Activated CD4-positive, alpha-beta memory T cell treated with anti-CD3 and anti-CD28 coated beads for 36 hours (primary cell): ENCODE results near the gene ANKRD52. TPM values are rescaled to one million over a fixed set of nuclear protein-coding genes. Genes with fewer than 3 reads are reported as not detected.
A peak's percentile ranks its signal among the peaks of the same experiment; 100 is the strongest.
"Not testable (repeated sequence)": the region's sequence is repeated elsewhere in the genome, so short reads cannot be mapped to it uniquely, and the experiment has no call there.

Experiments used
- CTCF ChIA-PET: fragments of 350-600 bp; sonication (Branson Sonifier 250); formaldehyde crosslinking; loops from one replicate; lab custom pipeline; 2021; ENCODE audit warnings: antibody characterized with exemption, inconsistent platforms; lab: Charles Lee
- POLR2A ChIA-PET: fragments of 350-600 bp; sonication (Branson Sonifier 250); formaldehyde crosslinking; loops from one replicate; lab custom pipeline; 2021; ENCODE audit warnings: antibody characterized with exemption; lab: Charles Lee
- DNase-seq: peaks from one replicate; pipeline ENCODE4 v3.0.0-alpha.2; 2020
- H3K27ac Mint-ChIP-seq: one replicate; pipeline ENCODE4 v1.8.0; 2021; ENCODE audit warnings: mixed read lengths
- H3K27me3 Mint-ChIP-seq: one replicate; pipeline ENCODE4 v1.8.0; 2021; ENCODE audit warnings: mixed read lengths
- H3K36me3 Mint-ChIP-seq: one replicate; pipeline ENCODE4 v1.8.0; 2021; ENCODE audit warnings: mixed read lengths
- H3K4me1 Mint-ChIP-seq: one replicate; pipeline ENCODE4 v1.8.0; 2021; ENCODE audit warnings: low read depth, mixed read lengths
- H3K4me3 Mint-ChIP-seq: one replicate; pipeline ENCODE4 v1.8.0; 2021; ENCODE audit warnings: mild to moderate bottlenecking, mixed read lengths
- H3K9me3 Mint-ChIP-seq: one replicate; pipeline ENCODE4 v1.8.0; 2021; ENCODE audit warnings: mixed read lengths
- intact Hi-C: fragments of 100-400 bp; cut with micrococcal nuclease; formaldehyde crosslinking; loops from one replicate; pipeline ENCODE4 v1.15.1; 2023
- total RNA-seq, 2 experiments: library from RNA; stranded (reverse); gene quantifications; one replicate each; pipeline ENCODE4 v1.2.3, GENCODE V29; 2021

Gene ANKRD52
- total RNA-seq, 2 experiments from 2014 or later: 34.1 to 37.0 TPM

DNA sequence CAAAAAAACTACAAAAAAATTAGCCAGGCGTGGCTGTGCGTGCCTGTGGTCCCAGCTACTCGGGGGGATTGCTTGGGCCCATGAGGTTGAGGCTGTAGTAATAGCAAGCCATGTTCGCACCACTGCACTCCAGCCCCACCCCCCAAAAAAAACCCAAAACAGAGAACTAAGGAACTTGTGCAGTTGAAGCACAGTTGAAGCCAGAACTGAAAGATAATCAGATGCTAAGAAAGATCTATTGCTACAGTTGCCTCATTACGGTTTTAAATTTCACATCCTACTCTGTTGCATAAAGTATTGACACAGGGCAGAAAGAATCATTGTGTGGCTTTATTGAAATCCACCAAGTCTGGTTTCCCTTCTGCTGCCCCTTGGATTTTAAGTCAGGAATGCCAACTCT, 38.1 kb upstream of the ANKRD52 start:
- Mint-ChIP-seq H3K4me1 (peaks cover 60% of the 10 kb centered on the region), H3K36me3 (peaks cover 21% of the 10 kb centered on the region), H3K4me3 (no peak overlapping the region), H3K27ac (peak overlapping the region; percentile 57), H3K9me3 (no peaks in the 10 kb centered on the region), H3K27me3 (no peaks in the 10 kb centered on the region)
- CTCF ChIA-PET: no interaction called here
- no peak for DNase-seq
- intact Hi-C loops: no loop called here
- POLR2A ChIA-PET: interaction anchor here (1.0 kb wide), 1 partner anchor 39 kb away, joined by 3 read pairs; no protein-coding TSS in a partner anchor

DNA sequence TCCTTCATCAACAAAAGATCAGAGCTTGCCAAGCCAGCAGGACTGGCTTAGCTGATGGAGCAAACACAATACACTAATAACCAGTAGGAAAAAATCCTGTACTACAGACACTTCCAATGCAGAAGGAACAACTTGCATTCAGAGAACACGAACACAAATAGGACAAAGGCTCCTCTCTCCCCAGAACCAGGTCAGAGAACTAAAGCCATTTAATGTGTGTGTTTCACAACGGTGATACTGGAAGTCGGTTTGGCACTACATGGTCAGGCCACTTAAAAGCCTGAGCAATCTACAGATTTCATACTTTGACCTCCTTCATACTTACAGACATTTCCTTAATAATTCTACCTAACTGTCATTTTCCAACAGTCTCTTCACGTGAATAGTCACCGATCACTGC, 35.6 kb upstream of the ANKRD52 start:
- H3K4me3 Mint-ChIP-seq: no peak overlapping the region
- no peaks in the 10 kb centered on the region for H3K27me3 Mint-ChIP-seq
- H3K36me3 Mint-ChIP-seq: peaks cover 28% of the 10 kb centered on the region
- intact Hi-C loops: no loop called here
- ChIA-PET CTCF (interaction anchor here (0.6 to 1.2 kb wide), 3 partner anchors 10 to 170 kb away, joined by 3 to 4 read pairs (median 4); partner anchors contain the start of gene TIMELESS), POLR2A (no interaction called here)
- DNase-seq: no peak
- peaks cover 62% of the 10 kb centered on the region for H3K4me1 Mint-ChIP-seq
- no peak overlapping the region for H3K27ac Mint-ChIP-seq
- no peaks in the 10 kb centered on the region for H3K9me3 Mint-ChIP-seq

DNA sequence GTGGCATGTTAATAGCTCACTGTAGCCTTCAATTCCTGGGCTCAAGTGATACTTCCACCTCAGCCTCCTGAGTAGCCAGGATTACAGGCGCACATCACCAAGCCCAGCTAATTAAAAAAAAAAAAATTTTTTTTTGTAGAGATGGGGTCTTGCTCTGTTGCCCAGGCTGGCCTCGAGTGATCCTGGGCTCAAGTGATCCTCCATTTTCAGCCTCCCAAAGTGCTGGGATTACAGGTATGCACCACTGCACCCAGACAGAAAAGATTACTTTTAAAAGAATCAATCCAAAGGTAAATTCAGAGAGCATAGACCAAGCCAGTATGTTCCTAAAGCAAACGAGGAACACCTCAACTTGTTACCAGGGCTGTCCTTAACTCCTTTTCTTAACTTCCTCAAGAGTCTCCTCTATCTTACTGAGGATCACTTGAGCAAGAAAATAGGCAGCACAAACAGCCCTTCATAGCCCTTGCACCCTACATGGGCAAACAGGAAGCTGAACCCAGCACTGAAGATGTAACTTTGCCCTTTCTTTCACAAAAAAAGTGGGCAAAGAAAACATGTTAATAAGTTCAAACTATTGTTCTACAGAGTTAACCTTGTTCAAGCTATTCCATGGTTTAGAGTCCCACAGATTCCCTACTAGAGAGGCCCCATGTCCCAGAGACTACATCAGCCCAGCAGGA, 30.7 kb upstream of the ANKRD52 start:
- Mint-ChIP-seq H3K4me3 (no peak overlapping the region), H3K9me3 (no peaks in the 10 kb centered on the region), H3K4me1 (peaks cover 31% of the 10 kb centered on the region), H3K27ac (no peak overlapping the region), H3K36me3 (peaks cover 18% of the 10 kb centered on the region), H3K27me3 (no peaks in the 10 kb centered on the region)
- intact Hi-C loops: no loop called here
- ChIA-PET CTCF (no interaction called here), POLR2A (interaction anchor here (1.0 to 1.1 kb wide), 2 partner anchors 13 to 37 kb away, joined by 3 to 4 read pairs; no protein-coding TSS in a partner anchor)
- no peak for DNase-seq

DNA sequence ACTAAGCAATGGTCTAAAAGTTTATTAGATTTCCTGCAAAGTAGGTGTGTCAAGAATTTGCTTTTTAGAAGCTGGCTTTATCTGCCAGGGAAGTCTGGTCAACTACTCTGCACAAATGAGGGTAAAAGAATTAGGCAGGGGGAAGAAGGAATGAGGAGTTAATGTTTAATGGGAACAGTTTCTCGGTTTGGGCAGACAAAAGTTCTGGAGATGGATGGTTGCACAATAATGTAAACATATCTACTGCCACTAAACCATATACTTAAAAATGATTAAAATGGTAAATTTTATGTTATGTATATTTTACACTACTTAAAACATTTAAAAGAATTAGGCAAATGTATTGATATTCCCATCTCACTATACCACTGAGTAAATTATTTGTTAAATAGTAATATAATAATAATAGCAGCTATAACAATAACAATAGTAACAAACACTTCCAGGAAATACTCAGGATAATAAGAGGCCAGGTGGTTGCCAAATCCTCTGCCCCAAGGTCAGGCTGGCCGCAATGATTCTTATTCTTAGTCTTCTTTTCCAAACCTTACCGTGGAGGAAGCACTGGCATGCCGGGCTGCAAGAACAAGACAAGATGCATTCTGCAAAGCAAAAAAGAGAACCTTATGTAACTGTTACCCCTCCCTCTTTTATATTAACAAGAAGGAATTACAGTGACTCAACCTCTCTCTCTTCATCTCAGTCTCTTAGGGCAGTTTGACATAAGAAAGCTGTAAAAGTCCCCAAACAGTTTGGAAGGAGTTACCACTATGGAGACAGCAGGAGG, 28.1 kb upstream of the ANKRD52 start:
- H3K36me3 Mint-ChIP-seq: peaks cover 37% of the 10 kb centered on the region
- no peaks in the 10 kb centered on the region for H3K27me3 Mint-ChIP-seq
- H3K4me1 Mint-ChIP-seq: peaks cover 12% of the 10 kb centered on the region
- DNase-seq: no peak
- H3K27ac Mint-ChIP-seq: no peak overlapping the region
- ChIA-PET CTCF (interaction anchor here (1.0 to 2.3 kb wide), 3 partner anchors 19 to 307 kb away, joined by 3 to 9 read pairs (median 6); partner anchors contain the start of gene COQ10A), POLR2A (no interaction called here)
- intact Hi-C loops: no loop called here
- H3K4me3 Mint-ChIP-seq: no peak overlapping the region
- no peaks in the 10 kb centered on the region for H3K9me3 Mint-ChIP-seq

DNA sequence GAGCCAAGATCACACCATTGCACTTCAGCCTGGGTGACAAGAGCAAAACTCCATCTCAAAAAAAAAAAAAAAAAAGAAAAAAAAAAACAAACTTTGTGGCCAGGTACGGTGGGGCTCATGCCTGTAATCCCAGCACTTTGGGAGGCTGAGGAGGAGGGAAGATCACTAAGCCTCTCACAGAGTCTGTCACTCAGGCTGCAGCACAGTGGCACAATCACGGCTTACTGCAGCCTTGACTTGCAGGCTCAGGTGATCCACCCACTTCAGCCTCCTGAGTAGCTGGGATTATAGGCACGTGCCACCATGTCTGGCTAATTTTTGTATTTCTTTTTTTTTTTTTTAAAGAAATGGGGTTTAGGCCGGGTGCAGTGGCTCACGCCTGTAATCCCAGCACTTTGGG, 26.1 kb upstream of the ANKRD52 start:
- not testable (repeated sequence) for H3K4me3 Mint-ChIP-seq
- H3K36me3 Mint-ChIP-seq: peaks cover 34% of the 10 kb centered on the region
- CTCF ChIA-PET: interaction anchor here (1.9 kb wide), 1 partner anchor 17 kb away, joined by 6 read pairs; the partner anchor contains the start of gene COQ10A

DNA sequence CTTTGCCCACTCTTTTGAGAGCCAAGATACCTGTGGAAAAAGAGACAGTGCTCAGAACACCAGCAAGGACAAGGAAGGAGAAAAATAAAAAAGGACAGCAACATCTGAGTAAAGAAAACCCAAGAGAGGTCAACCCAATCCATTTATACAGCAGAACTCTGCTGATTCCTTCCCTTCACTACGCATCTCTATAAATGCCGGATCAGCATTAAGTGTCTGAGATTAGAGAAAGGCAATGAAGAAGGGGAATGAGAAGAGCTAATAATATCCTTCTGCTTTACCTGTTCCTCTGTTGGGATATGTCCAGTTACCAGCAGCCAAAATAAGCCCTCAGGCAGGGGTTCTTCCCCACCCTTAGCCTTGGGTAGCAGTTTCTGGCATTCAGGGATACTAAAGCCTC, 24.4 kb upstream of the ANKRD52 start:
- H3K4me3 Mint-ChIP-seq: no peak overlapping the region
- no peaks in the 10 kb centered on the region for H3K9me3 Mint-ChIP-seq
- DNase-seq: no peak
- intact Hi-C loops: no loop called here
- ChIA-PET POLR2A (no interaction called here), CTCF (interaction anchor here (0.8 to 0.9 kb wide), 2 partner anchors 93 to 182 kb away, joined by 3 read pairs; partner anchors contain the start of gene SMARCC2)
- peaks cover 38% of the 10 kb centered on the region for H3K36me3 Mint-ChIP-seq
- no peaks in the 10 kb centered on the region for H3K27me3 Mint-ChIP-seq
- peak overlapping the region; percentile 33 for H3K27ac Mint-ChIP-seq
- H3K4me1 Mint-ChIP-seq: no peaks in the 10 kb centered on the region

More for the DNA sequence above, 26.1 kb upstream of the ANKRD52 start:
- H3K27me3 Mint-ChIP-seq, H3K4me1 Mint-ChIP-seq, H3K27ac Mint-ChIP-seq, intact Hi-C loops, H3K9me3 Mint-ChIP-seq, DNase-seq: not testable (repeated sequence)
- POLR2A ChIA-PET: interaction anchor here (0.7 kb wide), 1 partner anchor 26 kb away, joined by 3 read pairs; no protein-coding TSS in a partner anchor

DNA sequence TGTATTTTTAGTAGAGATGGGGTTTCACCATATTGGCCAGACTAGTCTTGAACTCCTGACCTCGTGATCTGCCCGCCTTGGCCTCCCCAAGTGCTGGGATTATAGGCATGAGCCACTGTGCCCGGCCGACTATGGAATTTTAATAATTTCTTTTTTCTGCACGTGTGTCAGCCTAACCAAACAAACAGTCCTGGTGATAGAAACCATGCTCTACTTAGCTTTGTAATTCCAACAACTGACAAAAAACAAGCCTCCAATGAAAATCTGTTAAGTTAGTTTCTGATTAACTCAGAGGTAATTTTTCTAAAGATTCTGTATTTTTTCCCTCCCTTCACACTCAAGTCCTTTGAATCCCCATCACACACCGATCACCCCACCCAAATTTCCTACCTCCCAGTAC, 23.8 kb upstream of the ANKRD52 start:
- intact Hi-C loops: no loop called here
- CTCF ChIA-PET: interaction anchor here (0.9 kb wide), 1 partner anchor 92 kb away, joined by 3 read pairs; the partner anchor contains the start of gene SMARCC2
- H3K4me1 Mint-ChIP-seq: no peaks in the 10 kb centered on the region
- no peak for DNase-seq
- POLR2A ChIA-PET: no interaction called here
- no peaks in the 10 kb centered on the region for H3K27me3 Mint-ChIP-seq
- peak overlapping the region; percentile 33 for H3K27ac Mint-ChIP-seq
- peaks cover 38% of the 10 kb centered on the region for H3K36me3 Mint-ChIP-seq
- no peaks in the 10 kb centered on the region for H3K9me3 Mint-ChIP-seq
- no peak overlapping the region for H3K4me3 Mint-ChIP-seq

DNA sequence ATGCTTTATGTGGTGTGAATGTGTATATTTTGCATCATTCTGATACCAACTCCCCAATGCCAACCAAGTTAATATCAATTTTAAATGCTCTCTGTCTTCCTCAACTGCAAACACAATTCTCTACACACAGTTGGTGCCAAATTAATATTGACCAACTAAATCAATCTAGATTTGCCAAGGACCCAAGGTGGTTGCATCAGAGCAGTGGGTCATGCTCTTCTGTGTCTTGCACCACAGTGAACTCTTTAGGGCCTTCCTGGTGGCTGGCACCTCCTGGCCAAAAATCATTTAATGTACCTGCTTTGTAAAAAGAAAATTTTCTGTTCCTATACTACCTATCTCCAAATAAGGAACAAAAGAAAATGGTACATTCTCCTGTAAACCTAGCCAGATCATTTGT, 22.7 kb upstream of the ANKRD52 start:
- H3K4me3 Mint-ChIP-seq: no peak overlapping the region
- peaks cover 39% of the 10 kb centered on the region for H3K36me3 Mint-ChIP-seq
- H3K9me3 Mint-ChIP-seq: no peaks in the 10 kb centered on the region
- intact Hi-C loops: no loop called here
- ChIA-PET CTCF (no interaction called here), POLR2A (no interaction called here)
- no peaks in the 10 kb centered on the region for H3K27me3 Mint-ChIP-seq
- no peaks in the 10 kb centered on the region for H3K4me1 Mint-ChIP-seq
- H3K27ac Mint-ChIP-seq: no peak overlapping the region
- DNase-seq: no peak

DNA sequence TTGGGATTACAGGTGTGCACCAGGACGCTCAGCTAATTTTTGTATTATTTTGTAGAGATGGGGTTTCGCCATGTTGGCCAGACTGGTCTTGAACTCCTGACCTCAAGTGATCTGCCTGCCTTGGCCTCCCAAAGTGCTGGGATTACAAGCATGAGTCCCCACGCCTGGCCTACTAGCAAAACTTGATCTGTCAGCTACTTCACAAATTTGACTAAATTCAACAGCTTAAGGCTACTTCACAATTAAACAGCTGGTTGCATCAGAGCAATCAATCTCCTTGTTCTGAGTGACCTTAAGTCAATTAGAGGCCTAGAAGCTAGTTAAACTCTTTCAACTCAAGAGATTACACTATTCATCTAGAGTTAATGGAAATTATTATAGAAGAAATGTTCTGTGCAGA, 20.7 kb upstream of the ANKRD52 start:
- Mint-ChIP-seq H3K9me3 (no peaks in the 10 kb centered on the region), H3K27me3 (no peaks in the 10 kb centered on the region), H3K36me3 (peaks cover 43% of the 10 kb centered on the region), H3K4me1 (no peaks in the 10 kb centered on the region), H3K4me3 (no peak overlapping the region), H3K27ac (no peak overlapping the region)
- DNase-seq: no peak
- intact Hi-C loops: no loop called here
- CTCF ChIA-PET: no interaction called here
- POLR2A ChIA-PET: no interaction called here

DNA sequence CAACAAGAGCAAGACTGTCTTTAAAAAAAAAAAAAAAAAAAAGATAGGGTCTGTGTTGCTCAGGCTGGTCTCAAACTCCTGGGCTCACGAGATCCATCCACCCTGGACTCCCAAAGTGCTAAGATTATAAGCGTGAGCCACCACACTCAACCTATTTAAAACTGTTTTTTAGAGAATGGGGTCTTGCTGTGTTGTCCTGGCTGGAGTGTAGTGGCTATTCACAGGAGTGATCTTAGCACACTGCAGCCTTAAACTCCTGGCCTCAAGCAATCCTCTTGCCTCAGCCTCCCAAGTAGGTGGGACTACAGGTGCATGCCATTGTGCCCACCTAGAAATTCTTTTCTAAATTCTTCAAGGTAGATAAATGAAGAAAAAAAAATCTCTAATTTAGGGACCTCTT, 16.1 kb upstream of the ANKRD52 start:
- CTCF ChIA-PET: interaction anchor here (1.0 kb wide), 1 partner anchor 162 kb away, joined by 3 read pairs; no protein-coding TSS in a partner anchor
- no peaks in the 10 kb centered on the region for H3K9me3 Mint-ChIP-seq
- DNase-seq: no peak
- no peaks in the 10 kb centered on the region for H3K4me1 Mint-ChIP-seq
- H3K27ac Mint-ChIP-seq: no peak overlapping the region
- POLR2A ChIA-PET: no interaction called here
- H3K36me3 Mint-ChIP-seq: peaks cover 31% of the 10 kb centered on the region
- no peaks in the 10 kb centered on the region for H3K27me3 Mint-ChIP-seq
- H3K4me3 Mint-ChIP-seq: no peak overlapping the region
- intact Hi-C loops: no loop called here

DNA sequence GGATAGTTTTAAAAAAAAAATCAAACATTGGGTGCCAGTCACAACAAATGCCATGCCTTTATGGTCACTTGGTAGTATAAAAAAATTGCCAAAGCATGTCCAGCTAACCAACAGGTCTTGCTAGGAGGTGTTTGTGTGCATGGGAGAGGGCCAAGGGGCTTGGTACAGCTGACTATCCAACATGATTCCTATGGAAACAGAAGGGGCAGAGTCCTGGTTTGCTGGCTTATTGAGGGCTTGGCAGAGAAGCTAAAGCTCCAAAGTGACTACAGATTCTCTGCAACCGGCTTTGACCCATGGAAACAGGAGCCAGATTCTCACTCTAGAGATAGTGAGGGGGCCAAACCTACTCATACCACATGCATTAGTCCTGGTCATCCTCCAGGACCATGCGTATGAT, 14.3 kb upstream of the ANKRD52 start:
- CTCF ChIA-PET, H3K4me3 Mint-ChIP-seq, H3K9me3 Mint-ChIP-seq, POLR2A ChIA-PET, H3K27me3 Mint-ChIP-seq, H3K27ac Mint-ChIP-seq, DNase-seq, intact Hi-C loops, H3K4me1 Mint-ChIP-seq: not testable (repeated sequence)
- H3K36me3 Mint-ChIP-seq: peaks cover 27% of the 10 kb centered on the region

DNA sequence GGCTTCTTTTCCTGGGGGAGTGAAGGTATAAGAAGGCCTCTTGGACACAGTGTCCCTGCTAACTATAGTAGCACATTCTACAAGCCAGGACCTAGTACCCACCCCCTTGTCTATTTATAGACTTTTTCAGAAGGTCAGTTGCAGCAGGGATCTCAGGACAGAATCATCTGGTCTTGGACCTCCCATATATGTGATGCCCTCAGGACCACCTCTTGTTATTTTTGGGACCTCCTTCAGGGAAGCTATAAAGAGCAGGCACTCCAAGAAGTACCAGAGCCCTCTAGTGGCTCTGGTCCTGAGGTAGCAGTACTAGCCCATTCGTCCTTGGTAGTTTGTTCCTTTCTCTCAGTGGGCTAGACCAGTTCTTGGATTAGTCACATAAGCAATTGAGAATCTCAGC, 12.8 kb upstream of the ANKRD52 start:
- ChIA-PET CTCF (interaction anchor here (0.7 to 0.9 kb wide), 3 partner anchors 78 to 275 kb away, joined by 3 read pairs; no protein-coding TSS in a partner anchor), POLR2A (no interaction called here)
- no peaks in the 10 kb centered on the region for H3K9me3 Mint-ChIP-seq
- H3K4me1 Mint-ChIP-seq: peaks cover 15% of the 10 kb centered on the region
- intact Hi-C loops: no loop called here
- H3K4me3 Mint-ChIP-seq: no peak overlapping the region
- H3K27ac Mint-ChIP-seq: no peak overlapping the region
- peaks cover 24% of the 10 kb centered on the region for H3K36me3 Mint-ChIP-seq
- no peaks in the 10 kb centered on the region for H3K27me3 Mint-ChIP-seq
- DNase-seq: no peak
